ENCODE data around the gene RALGAPB.
A peak's percentile ranks its signal among the peaks of the same experiment; 100 is the strongest.
"Not testable (repeated sequence)": the region's sequence is repeated elsewhere in the genome, so short reads cannot be mapped to it uniquely, and the experiment has no call there.

The RALGAPB gene

GRCh38 chr20:38447251-38447661 is 25.4 kb upstream of the RALGAPB start:
- Histone ChIP-seq H3K27ac (ENCODE audit: low read length) (peak overlapping the region; percentile 74), H3K9ac (ENCODE audit: low read length in 2 of 2) (peak overlapping the region; percentile 97), H3K4me1 (ENCODE audit: control insufficient read depth, insufficient read depth, low read length) (peaks cover 11% of the 10 kb centered on the region), H3K36me3 (ENCODE audit: control insufficient read depth in 2 of 2, insufficient read depth in 2 of 2, low read length in 2 of 2) (peaks cover 8 to 17% of the 10 kb centered on the region in 2 donors), H3K9me3 (ENCODE audit: control insufficient read depth in 2 of 2, low read length in 2 of 2) (no peaks in the 10 kb centered on the region), H3K4me3 (ENCODE audit: low read length in 2 of 2) (peak overlapping the region; percentile 85 to 96), H3K27me3 (ENCODE audit: control insufficient read depth in 1 of 2, insufficient read depth in 2 of 2, low read length in 2 of 2) (no peaks in the 10 kb centered on the region)

DNA sequence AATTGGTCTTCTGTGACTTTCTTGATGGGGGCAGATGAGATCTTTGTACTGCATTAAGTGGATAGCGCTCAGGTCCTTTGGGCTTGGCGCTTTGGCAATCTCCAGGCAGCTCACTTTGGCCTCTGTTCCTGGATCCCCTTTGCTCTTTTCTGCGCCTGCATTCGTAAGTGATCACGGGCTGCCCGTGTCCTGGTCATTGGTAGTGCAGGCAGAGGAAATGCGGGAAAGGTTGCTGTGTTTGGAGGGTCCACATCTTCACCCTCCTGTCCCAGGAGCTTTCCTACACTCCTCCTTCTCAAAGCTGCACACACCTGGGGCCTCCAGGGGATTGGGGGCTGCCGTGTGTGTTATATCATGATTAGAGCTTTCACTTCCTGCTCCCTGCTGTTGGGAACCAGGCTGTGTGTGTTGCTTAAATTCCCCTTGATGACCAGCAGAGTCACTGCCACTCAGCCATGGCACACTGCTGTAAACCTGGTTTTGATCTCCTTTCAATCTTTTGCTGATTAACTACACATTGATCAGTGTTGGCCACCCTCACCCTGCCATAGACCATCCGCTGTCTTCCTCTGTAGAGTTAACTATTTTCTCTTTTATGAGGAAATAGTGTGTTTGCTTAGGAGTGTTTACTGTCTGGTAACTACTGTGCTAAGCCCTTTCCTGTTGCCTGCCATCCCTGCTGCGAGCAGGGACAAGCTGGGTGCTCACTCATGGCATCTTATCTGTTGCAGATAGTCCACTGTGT is 24.5 kb upstream of the RALGAPB start:
- Histone ChIP-seq H3K9ac (ENCODE audit: low read length in 2 of 2) (no peak overlapping the region), H3K4me1 (ENCODE audit: control insufficient read depth, insufficient read depth, low read length) (peaks cover 11% of the 10 kb centered on the region), H3K27ac (ENCODE audit: low read length) (no peak overlapping the region), H3K4me3 (ENCODE audit: low read length in 2 of 2) (no peak overlapping the region), H3K9me3 (ENCODE audit: control insufficient read depth in 2 of 2, low read length in 2 of 2) (no peaks in the 10 kb centered on the region), H3K27me3 (ENCODE audit: control insufficient read depth in 1 of 2, insufficient read depth in 2 of 2, low read length in 2 of 2) (no peaks in the 10 kb centered on the region), H3K36me3 (ENCODE audit: control insufficient read depth in 2 of 2, insufficient read depth in 2 of 2, low read length in 2 of 2) (peaks cover 8 to 17% of the 10 kb centered on the region in 2 donors)

DNA sequence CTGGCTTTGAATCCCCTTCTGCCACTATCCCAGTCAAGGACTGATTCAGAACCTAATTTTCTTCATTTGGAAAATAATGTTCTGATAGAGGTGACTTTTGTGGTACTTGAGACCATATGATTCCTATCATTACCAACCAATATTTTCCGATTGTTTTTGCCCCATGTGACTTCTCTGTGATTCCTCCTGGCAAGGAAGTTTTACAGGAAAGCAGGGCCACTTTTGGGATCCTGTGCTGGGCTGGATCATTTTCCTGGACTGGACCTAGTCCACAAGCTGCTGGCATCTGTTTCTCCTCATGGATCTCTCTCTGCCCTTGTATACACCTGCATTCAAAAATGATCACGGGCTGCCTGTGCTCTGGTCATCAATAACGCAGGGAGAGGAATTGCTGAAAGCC is 23.6 kb upstream of the RALGAPB start:
- Histone ChIP-seq H3K9me3 (ENCODE audit: control insufficient read depth in 2 of 2, low read length in 2 of 2) (no peaks in the 10 kb centered on the region), H3K36me3 (ENCODE audit: control insufficient read depth in 2 of 2, insufficient read depth in 2 of 2, low read length in 2 of 2) (peaks cover 8 to 17% of the 10 kb centered on the region in 2 donors), H3K27ac (ENCODE audit: low read length) (no peak overlapping the region), H3K27me3 (ENCODE audit: control insufficient read depth in 1 of 2, insufficient read depth in 2 of 2, low read length in 2 of 2) (no peaks in the 10 kb centered on the region), H3K9ac (ENCODE audit: low read length in 2 of 2) (no peak overlapping the region), H3K4me1 (ENCODE audit: control insufficient read depth, insufficient read depth, low read length) (peaks cover 11% of the 10 kb centered on the region), H3K4me3 (ENCODE audit: low read length in 2 of 2) (no peak overlapping the region)

DNA sequence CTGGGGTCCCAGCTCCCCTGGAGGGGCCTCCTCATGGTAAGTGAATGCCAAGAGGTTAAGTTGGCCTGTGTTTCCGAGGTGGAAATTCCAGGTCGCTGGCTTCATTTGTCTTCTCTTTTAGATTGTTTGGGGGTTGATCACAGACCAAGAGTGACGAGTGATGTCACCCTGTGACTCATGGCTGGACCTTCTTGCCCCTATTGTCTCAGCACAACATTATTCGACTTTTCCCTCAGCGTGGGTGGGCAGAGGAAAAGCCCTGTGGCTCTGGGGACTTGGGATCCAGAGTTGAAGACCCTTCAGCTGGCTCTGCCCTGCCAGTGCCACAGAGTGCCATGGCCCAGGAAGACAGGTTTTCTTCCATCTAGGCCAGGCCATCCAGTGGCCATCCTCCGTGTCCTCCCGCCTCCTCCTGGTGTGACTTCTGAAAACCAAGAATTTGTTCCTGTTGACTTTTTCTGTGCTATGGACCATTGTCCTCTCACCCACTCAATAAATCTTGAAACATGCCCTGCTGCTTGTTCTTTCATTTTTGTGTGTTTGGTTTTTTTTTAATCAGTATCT is 22.1 kb upstream of the RALGAPB start:
- H3K4me1 ChIP-seq (ENCODE audit: control insufficient read depth, insufficient read depth, low read length): peaks cover 11% of the 10 kb centered on the region
- H3K36me3 ChIP-seq (ENCODE audit: control insufficient read depth in 2 of 2, insufficient read depth in 2 of 2, low read length in 2 of 2): peaks cover 8 to 17% of the 10 kb centered on the region in 2 donors
- no peak overlapping the region for H3K4me3 ChIP-seq (ENCODE audit: low read length in 2 of 2)
- H3K9ac ChIP-seq (ENCODE audit: low read length in 2 of 2): no peak overlapping the region
- no peaks in the 10 kb centered on the region for H3K27me3 ChIP-seq (ENCODE audit: control insufficient read depth in 1 of 2, insufficient read depth in 2 of 2, low read length in 2 of 2)
- no peak overlapping the region for H3K27ac ChIP-seq (ENCODE audit: low read length)
- H3K9me3 ChIP-seq (ENCODE audit: control insufficient read depth in 2 of 2, low read length in 2 of 2): no peaks in the 10 kb centered on the region

- no peaks in the 10 kb centered on the region for H3K27me3 ChIP-seq (ENCODE audit: control insufficient read depth in 1 of 2, insufficient read depth in 2 of 2, low read length in 2 of 2)
- H3K9ac ChIP-seq (ENCODE audit: low read length in 2 of 2): no peak overlapping the region
- no peaks in the 10 kb centered on the region for H3K9me3 ChIP-seq (ENCODE audit: control insufficient read depth in 2 of 2, low read length in 2 of 2)
- H3K4me3 ChIP-seq (ENCODE audit: low read length in 2 of 2): no peak overlapping the region
- H3K36me3 ChIP-seq (ENCODE audit: control insufficient read depth in 2 of 2, insufficient read depth in 2 of 2, low read length in 2 of 2): peaks cover 8 to 17% of the 10 kb centered on the region in 2 donors
- no peaks in the 10 kb centered on the region for H3K4me1 ChIP-seq (ENCODE audit: control insufficient read depth, insufficient read depth, low read length)
- no peak overlapping the region for H3K27ac ChIP-seq (ENCODE audit: low read length)
Measured at GRCh38 chr20:38452880-38453624, 19.6 kb upstream of the RALGAPB start.

DNA sequence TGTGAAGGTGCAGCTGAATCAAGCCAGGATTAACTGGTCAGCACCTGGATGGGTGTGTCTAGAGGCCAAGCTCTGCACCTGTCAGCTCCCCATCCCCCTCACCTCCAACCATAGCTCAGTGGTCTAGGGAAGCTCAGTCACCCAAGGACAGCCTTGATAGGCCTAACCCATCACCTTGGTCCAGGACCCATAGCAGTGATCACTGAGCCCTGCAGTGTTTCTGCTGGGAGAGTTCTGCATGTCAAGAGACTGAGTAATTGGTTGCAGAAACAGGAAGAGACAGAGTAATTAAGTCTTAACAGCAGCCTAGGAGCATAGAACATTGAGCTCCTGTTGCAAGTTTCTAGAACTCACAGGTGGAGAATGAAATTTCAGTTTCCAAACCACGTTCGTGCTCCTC is 18.7 kb upstream of the RALGAPB start:
- H3K27me3 ChIP-seq (ENCODE audit: control insufficient read depth in 1 of 2, insufficient read depth in 2 of 2, low read length in 2 of 2): no peaks in the 10 kb centered on the region
- H3K9me3 ChIP-seq (ENCODE audit: control insufficient read depth in 2 of 2, low read length in 2 of 2): no peaks in the 10 kb centered on the region
- H3K9ac ChIP-seq (ENCODE audit: low read length in 2 of 2): no peak overlapping the region
- no peak overlapping the region for H3K4me3 ChIP-seq (ENCODE audit: low read length in 2 of 2)
- peaks cover 3 to 11% of the 10 kb centered on the region in 2 donors for H3K36me3 ChIP-seq (ENCODE audit: control insufficient read depth in 2 of 2, insufficient read depth in 2 of 2, low read length in 2 of 2)
- H3K27ac ChIP-seq (ENCODE audit: low read length): no peak overlapping the region
- no peaks in the 10 kb centered on the region for H3K4me1 ChIP-seq (ENCODE audit: control insufficient read depth, insufficient read depth, low read length)

- Histone ChIP-seq H3K9ac (ENCODE audit: low read length in 2 of 2) (no peak overlapping the region), H3K27me3 (ENCODE audit: control insufficient read depth in 1 of 2, insufficient read depth in 2 of 2, low read length in 2 of 2) (no peaks in the 10 kb centered on the region), H3K36me3 (ENCODE audit: control insufficient read depth in 2 of 2, insufficient read depth in 2 of 2, low read length in 2 of 2) (peaks cover 0 to 6% of the 10 kb centered on the region in 2 donors), H3K27ac (ENCODE audit: low read length) (no peak overlapping the region), H3K9me3 (ENCODE audit: control insufficient read depth in 2 of 2, low read length in 2 of 2) (no peaks in the 10 kb centered on the region), H3K4me1 (ENCODE audit: control insufficient read depth, insufficient read depth, low read length) (no peaks in the 10 kb centered on the region), H3K4me3 (ENCODE audit: low read length in 2 of 2) (no peak overlapping the region)
Measured at GRCh38 chr20:38454556-38455473, 17.8 kb upstream of the RALGAPB start.

GRCh38 chr20:38458314-38458713 is 14.3 kb upstream of the RALGAPB start:
- Histone ChIP-seq H3K4me3 (ENCODE audit: low read length in 2 of 2) (no peak overlapping the region), H3K27ac (ENCODE audit: low read length) (no peak overlapping the region), H3K36me3 (ENCODE audit: control insufficient read depth in 2 of 2, insufficient read depth in 2 of 2, low read length in 2 of 2) (no peaks in the 10 kb centered on the region), H3K27me3 (ENCODE audit: control insufficient read depth in 1 of 2, insufficient read depth in 2 of 2, low read length in 2 of 2) (no peaks in the 10 kb centered on the region), H3K9me3 (ENCODE audit: control insufficient read depth in 2 of 2, low read length in 2 of 2) (no peaks in the 10 kb centered on the region), H3K4me1 (ENCODE audit: control insufficient read depth, insufficient read depth, low read length) (no peaks in the 10 kb centered on the region), H3K9ac (ENCODE audit: low read length in 2 of 2) (no peak overlapping the region)

DNA sequence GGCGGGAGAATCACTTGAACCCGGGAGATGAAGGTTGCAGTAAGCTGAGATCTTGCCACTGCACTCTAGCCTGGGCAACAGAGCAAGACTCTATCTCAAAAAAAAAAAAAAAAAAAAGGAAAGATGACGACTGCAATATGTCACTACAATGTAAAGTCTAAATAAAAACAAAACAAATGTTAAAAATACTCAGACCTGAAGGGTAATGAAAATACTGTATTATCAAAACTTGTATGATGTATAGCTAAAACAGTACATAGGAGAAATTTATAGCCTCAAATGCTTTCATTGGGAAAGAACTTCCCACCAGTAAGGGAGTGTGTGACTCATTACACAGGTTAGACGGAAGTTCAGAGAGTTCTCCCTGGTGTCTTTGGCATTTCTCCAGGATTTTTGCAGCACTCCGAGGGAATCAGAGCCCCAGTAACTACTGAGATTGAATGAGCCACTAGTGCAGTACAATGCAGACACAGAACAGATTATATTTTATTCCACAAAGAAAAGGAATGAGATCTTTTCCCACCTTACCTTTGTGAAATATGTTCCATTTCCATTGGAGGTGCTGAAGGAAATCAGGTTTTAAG is 12.5 kb upstream of the RALGAPB start:
- no peaks in the 10 kb centered on the region for H3K4me1 ChIP-seq (ENCODE audit: control insufficient read depth, insufficient read depth, low read length)
- H3K27me3 ChIP-seq (ENCODE audit: control insufficient read depth in 1 of 2, insufficient read depth in 2 of 2, low read length in 2 of 2): no peaks in the 10 kb centered on the region
- no peaks in the 10 kb centered on the region for H3K9me3 ChIP-seq (ENCODE audit: control insufficient read depth in 2 of 2, low read length in 2 of 2)
- H3K27ac ChIP-seq (ENCODE audit: low read length): no peak overlapping the region
- no peak overlapping the region for H3K4me3 ChIP-seq (ENCODE audit: low read length in 2 of 2)
- no peaks in the 10 kb centered on the region for H3K36me3 ChIP-seq (ENCODE audit: control insufficient read depth in 2 of 2, insufficient read depth in 2 of 2, low read length in 2 of 2)
- no peak overlapping the region for H3K9ac ChIP-seq (ENCODE audit: low read length in 2 of 2)

- H3K27ac ChIP-seq (ENCODE audit: low read length): not testable (repeated sequence)
Measured at GRCh38 chr20:38460631-38461030, 12.0 kb upstream of the RALGAPB start.

More at GRCh38 chr20:38460631-38461030, 12.0 kb upstream of the RALGAPB start:
- not testable (repeated sequence) for H3K27me3 ChIP-seq (ENCODE audit: control insufficient read depth in 1 of 2, insufficient read depth in 2 of 2, low read length in 2 of 2); H3K36me3 ChIP-seq (ENCODE audit: control insufficient read depth in 2 of 2, insufficient read depth in 2 of 2, low read length in 2 of 2); H3K4me3 ChIP-seq (ENCODE audit: low read length in 2 of 2); H3K4me1 ChIP-seq (ENCODE audit: control insufficient read depth, insufficient read depth, low read length); H3K9ac ChIP-seq (ENCODE audit: low read length in 2 of 2); H3K9me3 ChIP-seq (ENCODE audit: control insufficient read depth in 2 of 2, low read length in 2 of 2)

Data from stomach smooth muscle (tissue), 2 donors.